NCI-H128 (cell line): ENCODE data around the gene PLCD1.
"Not testable (repeated sequence)": the region's sequence is repeated elsewhere in the genome, so short reads cannot be mapped to it uniquely, and the experiment has no call there.

Experiments
- DNase-seq: peaks from one replicate; lab custom pipeline; 2025; ENCODE audit not compliant: unreplicated experiment; lab: John Stamatoyannopoulos, UW

The PLCD1 gene

GRCh38 chr3:38029400-38030125 lies at the start of gene PLCD1:
PLCD1 (minus strand) TSS chr3:38029642; CDS start chr3:38029539, 103 bp downstream.
- no peak for DNase-seq

- DNase-seq: not testable (repeated sequence)
These were observed 47.6 kb upstream of the PLCD1 start for GRCh38 chr3:38077073-38077472.

DNA sequence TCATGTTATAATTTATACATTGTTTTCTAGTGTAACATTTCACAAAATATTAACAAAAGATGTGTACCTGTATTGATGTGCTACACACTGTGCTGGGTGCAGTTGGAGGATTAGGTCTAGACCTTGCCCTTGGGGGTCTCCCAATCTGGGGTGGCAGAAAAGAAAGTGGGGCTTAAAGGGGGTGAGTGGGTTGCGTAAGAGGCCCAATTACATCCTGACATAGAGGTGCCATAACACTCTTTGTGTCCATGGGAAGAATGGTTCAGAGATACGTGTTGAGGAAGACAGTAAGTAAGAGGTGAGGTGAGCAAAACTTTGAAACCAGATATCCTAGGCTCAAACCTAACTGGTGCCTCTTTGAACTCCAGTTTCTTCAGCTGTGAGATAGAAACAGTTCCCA lies 40.6 kb upstream of the PLCD1 start:
- DNase-seq: no peak

GRCh38 chr3:38067508-38068233 lies 38.2 kb upstream of the PLCD1 start:
- no peak for DNase-seq

DNA sequence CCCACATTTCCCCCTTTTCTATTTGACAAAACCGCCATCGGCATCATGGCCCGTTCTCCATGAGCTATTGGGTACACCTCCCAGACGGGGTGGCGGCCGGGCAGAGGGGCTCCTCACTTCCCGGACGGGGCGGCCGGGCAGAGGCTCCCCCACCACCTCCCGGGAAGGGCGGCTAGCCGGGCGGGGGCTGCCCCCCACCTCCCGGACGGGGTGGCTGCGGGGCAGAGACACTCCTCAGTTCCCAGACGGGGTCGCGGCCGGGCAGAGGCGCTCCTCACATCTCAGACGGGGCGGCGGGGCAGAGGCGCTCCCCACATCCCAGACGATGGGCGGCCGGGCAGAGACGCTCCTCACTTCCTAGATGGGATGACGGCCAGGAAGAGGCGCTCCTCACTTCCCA lies 35.0 kb upstream of the PLCD1 start:
- not testable (repeated sequence) for DNase-seq

DNA sequence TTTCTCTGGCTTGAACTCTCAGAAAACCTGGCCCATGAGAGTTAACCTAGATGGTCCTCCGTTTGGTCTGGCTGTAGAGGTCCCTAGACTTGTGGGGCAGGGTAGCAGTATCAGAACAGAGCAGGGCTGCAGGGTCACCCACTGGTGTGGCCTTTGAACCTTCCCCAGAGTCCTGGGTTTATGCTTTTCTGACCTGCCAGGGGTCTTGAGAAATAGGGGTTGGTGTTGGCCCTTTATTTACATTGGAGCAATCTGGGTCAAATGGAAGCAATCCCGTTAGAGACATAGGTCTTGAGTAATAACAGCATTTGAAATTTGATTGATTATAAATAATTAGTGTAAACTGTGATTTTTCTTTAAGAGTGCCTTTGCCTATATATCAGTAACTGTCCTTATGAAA lies 33.4 kb upstream of the PLCD1 start:
- DNase-seq: no peak

DNA sequence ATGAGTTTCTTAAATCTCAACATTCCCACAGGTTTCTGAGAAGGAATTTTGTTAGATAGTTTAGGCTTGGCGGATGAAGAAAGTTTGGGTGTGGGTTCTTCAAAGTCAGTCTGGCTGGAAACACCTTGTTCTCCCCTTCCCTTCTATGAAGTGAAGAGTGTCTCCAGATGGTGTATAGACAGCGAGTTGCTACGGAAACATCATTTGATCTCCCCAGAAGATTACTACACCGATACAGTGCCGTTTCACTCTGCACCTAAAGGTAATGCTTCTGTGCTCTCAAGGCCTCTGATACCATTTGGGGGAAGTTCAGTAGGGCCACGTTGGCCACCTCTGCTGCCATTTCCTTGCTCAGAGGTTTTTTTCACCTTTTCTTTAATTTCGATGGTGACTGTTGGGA lies 30.1 kb upstream of the PLCD1 start:
- DNase-seq: no peak

GRCh38 chr3:38059148-38059547 lies 29.7 kb upstream of the PLCD1 start:
- DNase-seq: no peak

DNA sequence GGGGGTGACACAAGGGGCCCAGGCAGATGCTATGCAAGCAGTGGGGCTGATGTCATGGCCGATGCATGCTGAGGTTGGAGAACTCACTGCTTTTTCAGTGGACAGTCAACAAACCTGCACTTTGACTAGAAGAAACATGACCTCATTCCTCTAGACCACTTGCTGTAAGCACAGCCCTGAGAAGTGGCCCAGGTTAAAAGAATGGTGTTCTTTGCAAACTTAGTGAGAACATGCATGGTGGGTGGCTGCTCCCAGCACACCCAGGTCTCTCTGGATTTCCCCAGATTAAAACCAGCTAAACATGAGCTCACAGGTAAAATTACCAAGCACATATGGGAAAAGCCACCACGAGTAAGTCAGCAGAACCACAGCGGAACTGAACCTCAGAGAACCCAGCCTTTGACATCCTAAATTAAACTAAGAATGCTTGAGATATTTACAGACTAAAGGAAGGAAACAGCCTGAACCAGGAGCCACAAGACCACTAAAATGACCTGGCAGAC lies 25.1 kb upstream of the PLCD1 start:
- no peak for DNase-seq

DNA sequence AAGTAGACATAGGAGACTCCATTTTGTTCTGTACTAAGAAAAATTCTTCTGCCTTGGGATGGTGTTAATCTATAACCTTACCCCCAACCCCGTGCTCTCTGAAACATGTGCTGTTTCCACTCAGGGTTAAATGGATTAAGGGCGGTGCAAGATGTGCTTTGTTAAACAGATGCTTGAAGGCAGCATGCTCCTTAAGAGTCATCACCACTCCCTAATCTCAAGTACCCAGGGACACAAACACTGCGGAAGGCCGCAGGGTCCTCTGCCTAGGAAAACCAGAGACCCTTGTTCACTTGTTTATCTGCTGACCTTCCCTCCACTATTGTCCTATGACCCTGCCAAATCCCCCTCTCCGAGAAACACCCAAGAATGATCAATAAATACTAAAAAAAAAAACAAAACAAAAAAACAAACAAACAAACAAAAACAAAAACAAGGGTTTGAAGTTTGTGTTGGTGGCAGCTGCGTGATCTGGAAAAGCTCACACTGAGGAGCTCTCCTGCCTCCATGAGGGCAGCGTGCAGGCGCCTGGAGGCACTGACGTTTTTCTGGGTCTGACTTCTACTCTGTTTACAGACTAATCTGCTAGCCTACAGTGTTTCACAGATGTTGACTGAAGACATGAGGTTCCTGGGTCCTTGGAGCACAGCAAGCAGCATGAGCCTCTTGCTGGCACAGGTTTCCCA lies 24.5 kb upstream of the PLCD1 start:
- DNase-seq: not testable (repeated sequence)

DNA sequence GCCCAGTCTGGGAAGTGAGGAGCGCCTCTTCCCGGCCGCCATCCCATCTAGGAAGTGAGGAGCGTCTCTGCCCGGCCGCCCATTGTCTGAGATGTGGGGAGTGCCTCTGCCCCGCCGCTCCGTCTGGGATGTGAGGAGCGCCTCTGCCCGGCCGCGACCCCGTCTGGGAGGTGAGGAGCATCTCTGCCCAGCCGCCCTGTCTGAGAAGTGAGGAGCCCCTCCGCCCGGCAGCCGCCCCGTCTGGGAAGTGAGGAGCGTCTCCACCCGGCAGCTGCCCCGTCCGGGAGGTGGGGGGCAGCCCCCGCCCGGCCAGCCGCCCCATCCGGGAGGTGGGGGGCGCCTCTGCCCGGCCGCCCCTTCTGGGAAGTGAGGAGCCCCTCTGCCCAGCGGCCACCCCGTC lies 23.8 kb upstream of the PLCD1 start:
- DNase-seq: not testable (repeated sequence)

- DNase-seq: no peak
These were observed 21.7 kb upstream of the PLCD1 start for GRCh38 chr3:38051131-38051530.

- DNase-seq: no peak
These were observed 20.1 kb upstream of the PLCD1 start for GRCh38 chr3:38049358-38050126.

- DNase-seq: no peak
These were observed 18.5 kb upstream of the PLCD1 start for GRCh38 chr3:38047896-38048295.

DNA sequence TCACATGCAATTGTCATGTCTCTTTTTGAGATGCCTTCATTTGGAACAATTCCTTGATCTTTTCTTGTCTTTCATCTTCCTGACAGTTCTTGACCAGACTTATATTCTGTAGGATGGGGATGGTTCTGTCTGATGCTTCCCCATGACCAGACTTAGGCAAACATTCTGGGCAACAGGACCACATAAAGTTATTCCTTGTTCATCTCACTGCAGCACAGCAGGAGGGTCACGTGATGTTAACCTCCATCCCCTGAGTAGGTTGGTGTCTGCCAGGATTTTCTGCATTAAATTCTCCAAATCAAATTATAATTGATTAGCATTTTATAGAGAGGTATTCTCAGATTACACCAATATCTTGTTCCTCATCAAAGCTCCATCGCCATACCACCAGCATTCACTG lies 17.4 kb upstream of the PLCD1 start:
- DNase-seq: no peak

- no peak for DNase-seq
These were observed 16.6 kb upstream of the PLCD1 start for GRCh38 chr3:38046027-38046426.

GRCh38 chr3:38043486-38043885 lies 14.0 kb upstream of the PLCD1 start:
- DNase-seq: no peak

DNA sequence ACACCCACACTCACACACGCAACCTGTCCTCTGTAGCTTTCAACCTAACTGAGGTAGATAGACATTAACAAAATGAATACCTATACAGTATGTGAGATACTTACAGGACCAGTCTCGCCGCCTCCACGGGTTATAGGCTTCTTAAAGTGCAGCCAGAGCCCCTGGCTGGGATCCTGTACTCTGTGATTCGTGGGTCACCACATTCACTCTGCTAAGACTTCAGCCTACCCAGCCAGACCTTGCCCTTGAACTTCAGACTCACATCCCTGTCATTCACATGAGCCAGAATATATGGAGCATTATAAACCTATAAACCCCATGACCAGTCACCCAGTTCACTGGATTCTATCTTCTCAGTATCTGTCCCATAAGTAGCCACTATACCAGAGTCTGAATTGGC lies 11.0 kb upstream of the PLCD1 start:
- DNase-seq: no peak

GRCh38 chr3:38039899-38040261 lies 10.4 kb upstream of the PLCD1 start:
- DNase-seq: no peak

DNA sequence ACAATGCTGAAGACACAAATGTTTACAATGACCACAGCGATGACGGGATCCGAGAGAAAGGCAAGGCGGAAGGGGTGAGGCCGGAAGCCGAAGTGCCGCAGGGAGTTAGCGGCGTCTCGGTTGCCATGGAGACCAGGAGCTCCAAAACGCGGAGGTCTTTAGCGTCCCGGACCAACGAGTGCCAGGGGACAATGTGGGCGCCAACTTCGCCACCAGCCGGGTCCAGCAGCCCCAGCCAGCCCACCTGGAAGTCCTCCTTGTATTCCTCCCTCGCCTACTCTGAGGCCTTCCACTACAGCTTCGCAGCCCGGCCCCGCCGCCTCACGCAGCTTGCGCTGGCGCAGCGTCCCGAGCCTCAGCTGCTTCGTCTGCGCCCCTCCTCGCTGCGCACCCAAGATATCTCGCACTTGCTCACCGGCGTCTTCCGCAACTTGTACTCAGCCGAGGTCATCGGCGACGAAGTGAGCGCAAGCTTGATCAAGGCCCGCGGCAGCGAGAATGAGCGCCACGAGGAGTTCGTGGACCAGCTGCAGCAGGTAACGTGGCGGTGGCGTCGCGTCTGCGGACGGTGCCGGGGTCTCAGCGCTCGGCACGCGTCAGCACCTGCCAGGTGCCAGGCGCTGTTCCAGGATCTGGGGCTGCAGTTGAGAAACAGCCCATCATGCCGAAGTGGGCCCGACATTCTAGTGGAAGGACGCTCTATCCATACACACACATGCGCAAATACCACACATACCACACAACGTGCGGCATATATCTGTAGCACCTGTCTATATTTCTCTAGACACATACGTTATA lies 9.9 kb upstream of the PLCD1 start, which contains the start of gene DLEC1:
Gene DLEC1, plus strand, starts transcription at position 108 of the 798 bp plus-strand sequence. Its CDS starts 18 bp downstream, at position 126.
- DNase-seq: no peak
